ENCODE measurements around the gene DSG4. TPM values are rescaled to one million over a fixed set of nuclear protein-coding genes. Genes with fewer than 3 reads are reported as not detected.

DSG4 gene
- total and polyA plus RNA-seq, 2 donors (not counting 1 experiment from before 2014, with no cell fraction given): not detected

DNA sequence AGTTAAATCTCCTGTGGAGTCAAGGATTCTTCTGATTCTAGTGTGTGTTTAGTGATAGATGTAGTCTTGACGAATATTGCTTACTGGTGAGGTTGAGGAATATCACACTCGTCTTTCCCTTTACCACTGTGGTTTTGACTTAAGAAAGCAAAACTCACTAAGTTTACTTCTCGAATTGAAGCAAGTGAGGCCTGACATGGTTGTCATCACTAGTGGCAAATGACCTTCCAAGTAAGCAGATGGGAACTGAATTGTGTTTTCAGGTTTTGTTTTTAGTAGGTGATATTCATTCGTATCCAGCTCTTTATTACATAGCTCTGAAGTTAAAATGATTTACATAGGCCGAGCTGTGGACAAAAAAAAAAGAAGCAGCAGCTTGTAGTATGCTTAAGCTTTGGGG, 20.6 kb upstream of the DSG4 start:
- no peaks in the 10 kb centered on the region for H4K20me1 ChIP-seq (ENCODE audit: control insufficient read depth, extremely low read depth, insufficient read depth, low read length)
- H3K9ac ChIP-seq (ENCODE audit: insufficient read depth, low read length): no peak overlapping the region
- H3K9me3 ChIP-seq (ENCODE audit: control insufficient read depth, insufficient read depth, low read depth, low read length): no peaks in the 10 kb centered on the region
- no peaks in the 10 kb centered on the region for H3K36me3 ChIP-seq (ENCODE audit: control insufficient read depth, insufficient read depth, low read length)
- DNase-seq (ENCODE audit: low read depth in 2 of 2): no peak
- no peak for TF ChIP-seq EZH2 (IDR thresholded peaks at IDR 0.05; ENCODE audit: low read length, missing control alignments)
- TF ChIP-seq, protein P1, sequence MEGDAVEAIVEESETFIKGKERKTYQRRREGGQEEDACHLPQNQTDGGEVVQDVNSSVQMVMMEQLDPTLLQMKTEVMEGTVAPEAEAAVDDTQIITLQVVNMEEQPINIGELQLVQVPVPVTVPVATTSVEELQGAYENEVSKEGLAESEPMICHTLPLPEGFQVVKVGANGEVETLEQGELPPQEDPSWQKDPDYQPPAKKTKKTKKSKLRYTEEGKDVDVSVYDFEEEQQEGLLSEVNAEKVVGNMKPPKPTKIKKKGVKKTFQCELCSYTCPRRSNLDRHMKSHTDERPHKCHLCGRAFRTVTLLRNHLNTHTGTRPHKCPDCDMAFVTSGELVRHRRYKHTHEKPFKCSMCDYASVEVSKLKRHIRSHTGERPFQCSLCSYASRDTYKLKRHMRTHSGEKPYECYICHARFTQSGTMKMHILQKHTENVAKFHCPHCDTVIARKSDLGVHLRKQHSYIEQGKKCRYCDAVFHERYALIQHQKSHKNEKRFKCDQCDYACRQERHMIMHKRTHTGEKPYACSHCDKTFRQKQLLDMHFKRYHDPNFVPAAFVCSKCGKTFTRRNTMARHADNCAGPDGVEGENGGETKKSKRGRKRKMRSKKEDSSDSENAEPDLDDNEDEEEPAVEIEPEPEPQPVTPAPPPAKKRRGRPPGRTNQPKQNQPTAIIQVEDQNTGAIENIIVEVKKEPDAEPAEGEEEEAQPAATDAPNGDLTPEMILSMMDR (conservative IDR thresholded peaks at IDR 0.05 in 1 of 2, IDR thresholded peaks at IDR 0.05 in 1 of 2; ENCODE audit: low read depth in 1 of 2, low read length in 2 of 2): no peak
- H3K4me1 ChIP-seq (ENCODE audit: control insufficient read depth, extremely low read depth, insufficient read depth, low read length): no peaks in the 10 kb centered on the region
- H3K4me3 ChIP-seq (replicated peaks in 1 of 4; ENCODE audit: control extremely low read depth in 1 of 4, insufficient read depth in 1 of 4, low read depth in 3 of 4, low read length in 4 of 4): no peak overlapping the region
- no peak overlapping the region for H3K27ac ChIP-seq (ENCODE audit: insufficient read depth, low read length)
- H3K27me3 ChIP-seq (ENCODE audit: control insufficient read depth, insufficient read depth, low read length): no peaks in the 10 kb centered on the region
- no peak overlapping the region for H3K4me2 ChIP-seq (ENCODE audit: extremely low read depth, insufficient read depth, low read length)
- no peak overlapping the region for H2AFZ ChIP-seq (ENCODE audit: low read length)
- no peaks in the 10 kb centered on the region for H3K79me2 ChIP-seq (ENCODE audit: control insufficient read depth, insufficient read depth, low read length)

DNA sequence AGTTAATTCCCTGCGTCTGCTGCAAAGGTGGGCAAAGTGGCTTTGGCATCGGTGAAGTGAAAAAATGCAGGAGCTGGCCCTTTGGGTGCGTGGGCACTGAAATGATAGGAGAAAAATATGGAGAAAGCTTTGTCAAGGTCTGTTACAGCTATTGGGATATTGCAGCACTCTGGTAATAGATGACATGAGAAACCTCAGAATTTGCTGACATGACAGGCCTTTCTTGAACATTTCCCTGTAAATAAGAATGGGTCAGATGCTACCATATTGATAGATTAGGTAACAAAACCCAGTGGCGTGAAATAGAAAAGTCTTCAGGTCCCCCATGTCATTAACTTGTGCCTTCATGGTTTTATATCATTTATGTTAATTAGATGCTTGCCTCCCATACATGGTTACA, 12.4 kb upstream of the DSG4 start:
- H3K27me3 ChIP-seq (ENCODE audit: control insufficient read depth, insufficient read depth, low read length): no peaks in the 10 kb centered on the region
- no peaks in the 10 kb centered on the region for H3K36me3 ChIP-seq (ENCODE audit: control insufficient read depth, insufficient read depth, low read length)
- H3K4me3 ChIP-seq (replicated peaks in 1 of 4; ENCODE audit: control extremely low read depth in 1 of 4, insufficient read depth in 1 of 4, low read depth in 3 of 4, low read length in 4 of 4): no peak overlapping the region
- H3K9ac ChIP-seq (ENCODE audit: insufficient read depth, low read length): no peak overlapping the region
- H3K9me3 ChIP-seq (ENCODE audit: control insufficient read depth, insufficient read depth, low read depth, low read length): no peaks in the 10 kb centered on the region
- no peaks in the 10 kb centered on the region for H3K4me1 ChIP-seq (ENCODE audit: control insufficient read depth, extremely low read depth, insufficient read depth, low read length)
- TF ChIP-seq, protein P1 (conservative IDR thresholded peaks at IDR 0.05 in 1 of 2, IDR thresholded peaks at IDR 0.05 in 1 of 2; ENCODE audit: low read depth in 1 of 2, low read length in 2 of 2): no peak
- TF ChIP-seq EZH2 (IDR thresholded peaks at IDR 0.05; ENCODE audit: low read length, missing control alignments): no peak
- H4K20me1 ChIP-seq (ENCODE audit: control insufficient read depth, extremely low read depth, insufficient read depth, low read length): no peaks in the 10 kb centered on the region
- H3K79me2 ChIP-seq (ENCODE audit: control insufficient read depth, insufficient read depth, low read length): no peaks in the 10 kb centered on the region
- no peak overlapping the region for H3K4me2 ChIP-seq (ENCODE audit: extremely low read depth, insufficient read depth, low read length)
- no peak overlapping the region for H3K27ac ChIP-seq (ENCODE audit: insufficient read depth, low read length)
- no peak overlapping the region for H2AFZ ChIP-seq (ENCODE audit: low read length)
- DNase-seq (ENCODE audit: low read depth in 2 of 2): no peak

DNA sequence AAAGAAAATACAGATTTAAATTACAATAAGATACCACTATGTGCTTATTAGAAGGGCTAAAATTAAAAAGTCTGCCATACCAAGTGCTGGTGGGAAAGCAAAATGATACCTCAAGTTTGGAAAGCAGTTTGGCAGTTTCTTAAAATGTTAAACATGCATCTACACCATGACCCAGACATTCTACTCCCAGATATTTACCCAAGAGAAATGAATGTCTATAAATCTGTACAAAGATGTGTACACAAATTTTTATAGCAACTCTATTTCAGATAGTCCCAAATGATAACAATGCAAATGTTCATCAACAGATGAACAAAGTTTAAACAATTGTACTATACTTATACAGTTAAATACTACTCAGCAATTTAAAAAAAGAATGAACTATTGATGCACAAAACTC, 7.1 kb upstream of the DSG4 start:
- Histone ChIP-seq H3K79me2 (ENCODE audit: control insufficient read depth, insufficient read depth, low read length) (no peaks in the 10 kb centered on the region), H3K9me3 (ENCODE audit: control insufficient read depth, insufficient read depth, low read depth, low read length) (no peaks in the 10 kb centered on the region), H3K4me2 (ENCODE audit: extremely low read depth, insufficient read depth, low read length) (no peak overlapping the region), H3K27me3 (ENCODE audit: control insufficient read depth, insufficient read depth, low read length) (no peaks in the 10 kb centered on the region), H3K36me3 (ENCODE audit: control insufficient read depth, insufficient read depth, low read length) (no peaks in the 10 kb centered on the region), H2AFZ (ENCODE audit: low read length) (no peak overlapping the region), H3K4me3 (replicated peaks in 1 of 4; ENCODE audit: control extremely low read depth in 1 of 4, insufficient read depth in 1 of 4, low read depth in 3 of 4, low read length in 4 of 4) (no peak overlapping the region), H4K20me1 (ENCODE audit: control insufficient read depth, extremely low read depth, insufficient read depth, low read length) (no peaks in the 10 kb centered on the region), H3K4me1 (ENCODE audit: control insufficient read depth, extremely low read depth, insufficient read depth, low read length) (no peaks in the 10 kb centered on the region), H3K9ac (ENCODE audit: insufficient read depth, low read length) (no peak overlapping the region), H3K27ac (ENCODE audit: insufficient read depth, low read length) (no peak overlapping the region)
- no peak for DNase-seq (ENCODE audit: low read depth in 2 of 2)
- no peak for TF ChIP-seq EZH2 (IDR thresholded peaks at IDR 0.05; ENCODE audit: low read length, missing control alignments)
- TF ChIP-seq, protein P1 (conservative IDR thresholded peaks at IDR 0.05 in 1 of 2, IDR thresholded peaks at IDR 0.05 in 1 of 2; ENCODE audit: low read depth in 1 of 2, low read length in 2 of 2): no peak

All from fibroblast of lung (primary cell).